OCI-LY1 (cell line): ENCODE data around the gene RSL24D1.

Experiments
- H2AFZ ChIP-seq: fragments of 200-600 bp; sonication (generic), shearing (Covaris generic); 2 replicates; pipeline ENCODE4 v1.6.0; 2014; ENCODE audit warnings: antibody characterized with exemption, mild to moderate bottlenecking, low read length
- H3F3A ChIP-seq: fragments of 200-600 bp; sonication (generic), shearing (Covaris generic); 2 replicates; pipeline ENCODE4 v1.6.0; 2014; ENCODE audit warnings: mild to moderate bottlenecking, antibody characterized with exemption, low read length, moderate library complexity; ENCODE audit not compliant: insufficient read depth
- H3K27ac ChIP-seq: fragments of 200-600 bp; sonication (generic); 2 replicates; pipeline ENCODE4 v1.5.1; 2014; ENCODE audit warnings: low read length, mixed run types, mild to moderate bottlenecking, low read depth; ENCODE audit not compliant: poor library complexity, severe bottlenecking
- H3K27me3 ChIP-seq: fragments of 200-600 bp; sonication (generic); 2 replicates; pipeline ENCODE4 v1.6.0; 2014; ENCODE audit warnings: antibody characterized with exemption, mild to moderate bottlenecking, low read length, moderate library complexity; ENCODE audit not compliant: insufficient read depth
- H3K36me3 ChIP-seq: fragments of 200-600 bp; sonication (generic); 2 replicates; pipeline ENCODE4 v1.6.1; 2014; ENCODE audit warnings: mild to moderate bottlenecking, antibody characterized with exemption, low read length, moderate library complexity, mixed read lengths; ENCODE audit not compliant: insufficient read depth
- H3K4me1 ChIP-seq: fragments of 200-600 bp; sonication (generic); 2 replicates; pipeline ENCODE4 v1.5.1; 2014; ENCODE audit warnings: mild to moderate bottlenecking, low read length, moderate library complexity; ENCODE audit not compliant: insufficient read depth, severe bottlenecking
- H3K4me2 ChIP-seq: fragments of 200-600 bp; sonication (generic), shearing (Covaris generic); 2 replicates; pipeline ENCODE4 v1.6.1; 2014; ENCODE audit warnings: low read length
- H3K4me3 ChIP-seq: fragments of 200-600 bp; sonication (generic); 2 replicates; pipeline ENCODE4 v1.5.1; 2014; ENCODE audit warnings: low read length, low read depth, mild to moderate bottlenecking, mixed read lengths; ENCODE audit not compliant: poor library complexity, severe bottlenecking
- H3K79me2 ChIP-seq: fragments of 200-600 bp; shearing (Covaris generic); 2 replicates; pipeline ENCODE4 v1.6.1; 2016; ENCODE audit warnings: mixed run types, low read length, mixed read lengths; ENCODE audit not compliant: insufficient read depth
- H3K9ac ChIP-seq: fragments of 200-600 bp; sonication (generic), shearing (Covaris generic); 2 replicates; pipeline ENCODE4 v1.6.1; 2014; ENCODE audit warnings: mild to moderate bottlenecking, low read length, mixed read lengths
- H3K9me2 ChIP-seq: fragments of 200-600 bp; sonication (generic), shearing (Covaris generic); 2 replicates; pipeline ENCODE4 v1.6.1; 2014; ENCODE audit warnings: low read depth, mild to moderate bottlenecking, low read length, mixed read lengths
- H3K9me3 ChIP-seq: fragments of 200-600 bp; shearing (Covaris generic); 2 replicates; pipeline ENCODE4 v1.6.1; 2014; ENCODE audit warnings: low read length, mixed read lengths
- H4K20me1 ChIP-seq: fragments of 200-600 bp; sonication (generic), shearing (Covaris generic); 2 replicates; pipeline ENCODE4 v1.6.0; 2016; ENCODE audit warnings: mild to moderate bottlenecking, low read length; ENCODE audit not compliant: insufficient read depth
- EZH2 ChIP-seq: fragments of 200-600 bp; sonication (generic), shearing (Covaris generic); IDR thresholded peaks from 2 replicates; pipeline ENCODE4 v1.8.0; 2017; ENCODE audit warnings: borderline replicate concordance, mixed run types, mild to moderate bottlenecking, antibody characterized with exemption, low read length, moderate library complexity, mixed read lengths
- TF ChIP-seq, protein P1 (sequence below): fragments of 200-600 bp; sonication (generic), shearing (Covaris generic); IDR thresholded peaks from 2 replicates; pipeline ENCODE4 v1.5.1; 2017; ENCODE audit warnings: mild to moderate bottlenecking, antibody characterized with exemption, low read length, moderate library complexity, mixed read lengths

Gene RSL24D1

GRCh38 chr15:55237219-55238130, 40.7 kb upstream of the RSL24D1 start:
- Histone ChIP-seq H2AFZ (no peak overlapping the region), H3K27ac (no peak overlapping the region), H3K4me3 (no peak overlapping the region), H3K9me3 (no peaks in the 10 kb centered on the region), H3K9me2 (no peaks in the 10 kb centered on the region), H3K4me1 (no peaks in the 10 kb centered on the region), H3K4me2 (no peak overlapping the region), H3K79me2 (no peaks in the 10 kb centered on the region), H3F3A (no peaks in the 10 kb centered on the region), H3K9ac (no peak overlapping the region), H3K36me3 (no peaks in the 10 kb centered on the region), H4K20me1 (no peaks in the 10 kb centered on the region), H3K27me3 (no peaks in the 10 kb centered on the region)
- TF ChIP-seq, protein P1, sequence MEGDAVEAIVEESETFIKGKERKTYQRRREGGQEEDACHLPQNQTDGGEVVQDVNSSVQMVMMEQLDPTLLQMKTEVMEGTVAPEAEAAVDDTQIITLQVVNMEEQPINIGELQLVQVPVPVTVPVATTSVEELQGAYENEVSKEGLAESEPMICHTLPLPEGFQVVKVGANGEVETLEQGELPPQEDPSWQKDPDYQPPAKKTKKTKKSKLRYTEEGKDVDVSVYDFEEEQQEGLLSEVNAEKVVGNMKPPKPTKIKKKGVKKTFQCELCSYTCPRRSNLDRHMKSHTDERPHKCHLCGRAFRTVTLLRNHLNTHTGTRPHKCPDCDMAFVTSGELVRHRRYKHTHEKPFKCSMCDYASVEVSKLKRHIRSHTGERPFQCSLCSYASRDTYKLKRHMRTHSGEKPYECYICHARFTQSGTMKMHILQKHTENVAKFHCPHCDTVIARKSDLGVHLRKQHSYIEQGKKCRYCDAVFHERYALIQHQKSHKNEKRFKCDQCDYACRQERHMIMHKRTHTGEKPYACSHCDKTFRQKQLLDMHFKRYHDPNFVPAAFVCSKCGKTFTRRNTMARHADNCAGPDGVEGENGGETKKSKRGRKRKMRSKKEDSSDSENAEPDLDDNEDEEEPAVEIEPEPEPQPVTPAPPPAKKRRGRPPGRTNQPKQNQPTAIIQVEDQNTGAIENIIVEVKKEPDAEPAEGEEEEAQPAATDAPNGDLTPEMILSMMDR: no peak
- no peak for TF ChIP-seq EZH2

DNA sequence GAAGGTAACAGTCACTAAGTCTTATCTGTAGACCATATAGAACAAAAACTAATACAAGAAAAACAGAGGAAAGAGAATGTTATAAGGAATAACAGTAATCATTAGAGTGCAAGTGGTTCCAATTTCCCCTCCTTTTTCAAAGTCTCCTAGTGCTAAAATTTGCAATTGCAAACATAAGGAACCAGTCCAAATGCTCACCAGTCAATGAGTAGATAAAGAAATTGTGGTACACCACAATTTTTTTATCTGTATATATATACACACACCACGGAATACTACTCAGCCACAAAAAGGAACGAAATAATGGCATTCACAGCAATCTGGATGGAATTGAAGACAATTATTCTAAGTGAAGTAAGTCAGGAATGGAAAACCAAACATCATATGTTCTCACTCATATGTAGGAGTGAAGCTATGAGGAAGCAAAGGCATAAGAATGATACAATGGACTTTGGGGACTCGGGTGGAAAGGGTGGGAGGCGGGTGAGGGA, 38.9 kb upstream of the RSL24D1 start:
- H3K9ac ChIP-seq: no peak overlapping the region
- TF ChIP-seq, protein P1: no peak
- no peak for TF ChIP-seq EZH2
- H3K4me3 ChIP-seq: no peak overlapping the region
- H3K9me3 ChIP-seq: no peaks in the 10 kb centered on the region
- no peak overlapping the region for H2AFZ ChIP-seq
- H4K20me1 ChIP-seq: no peaks in the 10 kb centered on the region
- no peaks in the 10 kb centered on the region for H3F3A ChIP-seq
- H3K27ac ChIP-seq: no peak overlapping the region
- H3K27me3 ChIP-seq: no peaks in the 10 kb centered on the region
- H3K4me1 ChIP-seq: no peaks in the 10 kb centered on the region
- no peaks in the 10 kb centered on the region for H3K9me2 ChIP-seq
- no peaks in the 10 kb centered on the region for H3K36me3 ChIP-seq
- H3K4me2 ChIP-seq: no peak overlapping the region
- no peaks in the 10 kb centered on the region for H3K79me2 ChIP-seq

GRCh38 chr15:55234800-55235104, 38.0 kb upstream of the RSL24D1 start:
- Histone ChIP-seq H3K27me3 (no peaks in the 10 kb centered on the region), H3K4me2 (no peak overlapping the region), H3K9me2 (no peaks in the 10 kb centered on the region), H3K4me1 (no peaks in the 10 kb centered on the region), H3K27ac (no peak overlapping the region), H3K4me3 (no peak overlapping the region), H2AFZ (no peak overlapping the region), H3K79me2 (no peaks in the 10 kb centered on the region), H3K9me3 (no peaks in the 10 kb centered on the region), H3K36me3 (no peaks in the 10 kb centered on the region), H3K9ac (no peak overlapping the region), H4K20me1 (no peaks in the 10 kb centered on the region), H3F3A (no peaks in the 10 kb centered on the region)
- TF ChIP-seq, protein P1: no peak
- TF ChIP-seq EZH2: no peak
